Cardiac atrium fibroblast (primary cell): ENCODE data around the gene MYH7B. TPM values are rescaled to one million over a fixed set of nuclear protein-coding genes. Genes with fewer than 3 reads are reported as not detected.

ENCODE experiments used
- total RNA-seq: library from RNA; depleted of rRNA; stranded (reverse); fragments of >200 nt; gene quantifications from 2 replicates; pipeline ENCODE4 v1.2.3, GENCODE V29; 2015

The MYH7B gene
- total RNA-seq, result not detected in 2 replicates

DNA sequence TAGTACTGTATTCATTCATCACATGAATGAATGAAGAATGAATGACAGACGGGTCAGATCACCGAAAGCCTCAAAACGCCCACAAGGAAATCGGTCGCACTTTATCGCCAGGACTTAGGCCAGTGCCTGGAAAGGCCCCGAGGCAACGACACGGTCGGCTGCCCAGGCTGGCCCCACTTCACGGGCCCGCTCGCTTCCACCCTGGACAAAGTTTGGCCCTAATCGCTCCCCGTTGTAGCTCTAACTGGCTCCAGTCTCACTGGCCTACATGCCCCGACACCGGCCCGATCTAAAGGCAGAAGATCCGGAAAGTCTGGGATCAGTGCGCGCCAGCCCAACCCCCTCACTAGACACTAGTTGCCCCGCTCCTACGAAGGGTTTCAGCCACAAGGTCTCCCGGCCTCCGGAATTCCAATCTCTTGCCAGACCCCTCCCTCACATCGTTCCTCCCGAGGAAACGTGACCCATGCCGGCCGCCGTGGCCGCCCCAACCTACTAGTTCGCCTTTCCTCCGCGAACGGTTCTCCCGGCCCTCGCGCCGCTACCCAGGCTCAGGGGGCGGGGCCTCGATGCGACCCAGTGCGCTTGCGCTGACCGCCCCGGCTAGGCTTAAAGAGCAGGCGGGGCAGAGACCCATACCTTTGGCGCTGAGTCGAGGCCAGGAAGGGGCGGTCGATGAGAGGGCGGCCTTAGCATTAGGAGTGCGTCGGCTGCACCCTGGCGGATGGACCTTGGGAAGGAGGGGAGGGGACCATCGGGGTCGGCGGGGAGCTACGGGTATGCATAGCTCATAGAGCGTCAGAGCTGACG, at the start of gene MYH7B, which contains the start of gene GSS:
Gene MYH7B (plus strand): TSS at position 638 of the 810 bp plus-strand sequence. CDS start 22,138 bp downstream, outside the sequence.
Gene GSS (minus strand): TSS at position 576 of the 810 bp plus-strand sequence. CDS start 3,954 bp downstream, outside the sequence.

Other genes starting within 250 kb of the MYH7B start
- gene NCOA6, start 130.2 kb upstream of the MYH7B start, total RNA-seq, result 8.7 and 9.4 TPM in 2 replicates
- gene GGT7, start 83.0 kb upstream of the MYH7B start, total RNA-seq, result 9.6 and 21.2 TPM in 2 replicates
- 58.2 and 76.9 TPM in 2 replicates for gene ACSS2, start 79.3 kb upstream of the MYH7B start, total RNA-seq
- 54.9 and 66.3 TPM in 2 replicates for gene GSS, start 62 bp upstream of the MYH7B start, total RNA-seq
- gene TRPC4AP, start 136.9 kb downstream of the MYH7B start, total RNA-seq, result 81.2 and 83.3 TPM in 2 replicates
- 25.8 and 28.7 TPM in 2 replicates for gene EDEM2, start 191.5 kb downstream of the MYH7B start, total RNA-seq
- gene PROCR, start 216.2 kb downstream of the MYH7B start, total RNA-seq, result 15.2 and 20.3 TPM in 2 replicates